ENCODE measurements around the gene KLC1.
"Not testable (repeated sequence)": the region's sequence is repeated elsewhere in the genome, so short reads cannot be mapped to it uniquely, and the experiment has no call there.

KLC1 gene

DNA sequence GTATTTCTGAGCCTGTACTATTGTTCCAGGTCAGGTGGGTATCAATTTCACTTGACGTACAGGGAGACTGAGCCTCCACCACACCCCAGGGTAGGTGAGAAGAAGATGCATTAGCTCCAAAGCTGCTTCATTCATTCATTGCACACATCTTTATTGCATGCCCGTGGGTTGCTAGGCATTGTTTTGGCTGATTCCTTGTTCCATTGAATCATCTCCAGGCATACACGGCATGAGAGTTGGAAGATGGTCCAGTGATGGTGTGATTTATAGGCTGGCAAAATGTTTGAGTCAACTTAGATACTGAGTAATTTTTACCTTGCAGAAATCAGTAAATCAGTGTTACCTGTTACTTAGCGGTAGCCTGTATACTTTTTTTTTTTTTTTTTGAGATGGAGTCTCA is 21.2 kb downstream of the KLC1 start:
- DNase-seq (ENCODE audit: extremely low read depth, low read depth), result no peak
- H3K4me3 ChIP-seq (replicated peaks; ENCODE audit: low read depth, low read length), result no peak overlapping the region
- TF ChIP-seq, protein P1, sequence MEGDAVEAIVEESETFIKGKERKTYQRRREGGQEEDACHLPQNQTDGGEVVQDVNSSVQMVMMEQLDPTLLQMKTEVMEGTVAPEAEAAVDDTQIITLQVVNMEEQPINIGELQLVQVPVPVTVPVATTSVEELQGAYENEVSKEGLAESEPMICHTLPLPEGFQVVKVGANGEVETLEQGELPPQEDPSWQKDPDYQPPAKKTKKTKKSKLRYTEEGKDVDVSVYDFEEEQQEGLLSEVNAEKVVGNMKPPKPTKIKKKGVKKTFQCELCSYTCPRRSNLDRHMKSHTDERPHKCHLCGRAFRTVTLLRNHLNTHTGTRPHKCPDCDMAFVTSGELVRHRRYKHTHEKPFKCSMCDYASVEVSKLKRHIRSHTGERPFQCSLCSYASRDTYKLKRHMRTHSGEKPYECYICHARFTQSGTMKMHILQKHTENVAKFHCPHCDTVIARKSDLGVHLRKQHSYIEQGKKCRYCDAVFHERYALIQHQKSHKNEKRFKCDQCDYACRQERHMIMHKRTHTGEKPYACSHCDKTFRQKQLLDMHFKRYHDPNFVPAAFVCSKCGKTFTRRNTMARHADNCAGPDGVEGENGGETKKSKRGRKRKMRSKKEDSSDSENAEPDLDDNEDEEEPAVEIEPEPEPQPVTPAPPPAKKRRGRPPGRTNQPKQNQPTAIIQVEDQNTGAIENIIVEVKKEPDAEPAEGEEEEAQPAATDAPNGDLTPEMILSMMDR (IDR thresholded peaks at IDR 0.05; ENCODE audit: low read depth, low read length, missing control alignments), result no peak

DNA sequence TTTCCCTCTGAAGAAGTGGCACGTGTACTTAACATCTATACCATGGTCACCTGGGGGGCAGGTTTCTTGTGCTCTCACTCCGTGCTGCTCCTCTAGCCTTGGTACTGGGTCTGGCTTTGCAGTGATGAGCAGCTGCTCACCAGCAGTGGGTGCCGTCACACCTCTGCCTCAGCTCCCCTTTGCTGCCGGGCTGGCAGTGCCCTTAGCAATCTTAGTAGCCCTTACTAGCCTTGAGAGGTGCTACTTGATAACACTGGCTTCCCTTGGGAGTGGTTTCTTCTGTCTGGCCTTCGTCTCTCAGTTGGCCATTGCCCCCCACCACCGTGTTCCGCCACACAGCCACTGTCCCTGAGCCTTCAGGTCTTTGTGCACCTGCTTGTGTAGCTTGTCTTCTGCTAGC is 22.6 kb downstream of the KLC1 start:
- no peak for DNase-seq (ENCODE audit: extremely low read depth, low read depth)
- no peak overlapping the region for H3K4me3 ChIP-seq (replicated peaks; ENCODE audit: low read depth, low read length)
- TF ChIP-seq, protein P1 (IDR thresholded peaks at IDR 0.05; ENCODE audit: low read depth, low read length, missing control alignments), result no peak

DNA sequence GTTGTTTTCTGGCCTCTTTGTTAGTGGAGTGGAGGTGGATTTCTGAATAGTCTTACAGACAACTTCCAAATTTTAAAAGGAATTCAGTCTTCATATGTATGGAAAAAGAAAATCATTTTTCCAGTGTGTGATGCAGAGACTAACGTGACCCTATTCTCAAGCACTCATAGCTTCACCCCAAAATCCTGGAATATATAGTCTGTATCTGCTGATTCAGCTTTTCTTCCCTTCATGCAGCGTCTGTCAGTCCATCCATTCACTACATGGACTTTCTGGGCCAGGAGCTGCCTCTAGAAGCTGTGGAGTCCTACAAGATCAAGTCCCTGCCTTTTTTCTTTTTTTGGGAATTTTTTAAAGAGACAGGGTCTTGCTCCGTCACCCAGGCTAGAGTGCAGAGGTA is 23.8 kb downstream of the KLC1 start:
- no peak overlapping the region for H3K4me3 ChIP-seq (replicated peaks; ENCODE audit: low read depth, low read length)
- TF ChIP-seq, protein P1 (IDR thresholded peaks at IDR 0.05; ENCODE audit: low read depth, low read length, missing control alignments), result no peak
- DNase-seq (ENCODE audit: extremely low read depth, low read depth), result no peak

DNA sequence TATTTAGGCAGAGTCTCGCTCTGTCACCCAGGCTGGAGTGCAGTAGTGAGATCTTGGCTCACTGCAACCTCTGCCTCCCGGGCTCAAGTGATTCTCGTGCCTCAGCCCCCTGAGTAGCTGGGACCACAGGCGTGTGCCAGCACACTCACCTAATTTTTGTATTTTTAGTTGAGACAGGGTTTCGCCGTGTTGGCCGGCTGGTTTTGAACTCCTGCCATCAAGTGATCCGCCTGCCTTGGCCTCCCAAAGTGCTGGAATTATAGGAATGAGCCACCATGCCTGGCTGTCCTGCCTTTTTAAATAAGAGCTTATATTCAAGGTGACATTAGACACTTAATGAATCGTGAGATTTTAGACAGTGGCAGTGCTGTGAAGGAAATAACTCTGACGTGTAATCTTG is 24.3 kb downstream of the KLC1 start:
- H3K4me3 ChIP-seq (replicated peaks; ENCODE audit: low read depth, low read length), result not testable (repeated sequence)

DNA sequence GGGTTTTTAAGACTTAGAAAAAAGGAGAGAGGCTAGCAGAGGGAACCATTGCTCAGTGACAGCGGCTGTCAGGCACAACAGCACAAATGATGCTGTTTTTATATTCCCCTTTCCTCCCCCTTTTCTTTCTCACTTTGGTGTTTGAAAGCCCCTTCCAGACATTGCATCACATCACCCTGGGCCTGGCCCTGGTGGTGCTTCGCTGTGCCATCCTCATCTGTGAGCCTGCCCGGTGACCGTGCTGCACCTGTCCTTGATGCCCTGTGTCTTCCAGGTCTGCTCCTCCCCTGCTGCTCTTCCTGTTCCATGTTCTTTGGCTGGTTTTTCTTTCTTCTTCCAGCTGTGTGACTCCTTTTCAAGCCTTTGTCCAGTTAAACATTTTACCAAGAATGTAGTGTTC is 24.8 kb downstream of the KLC1 start:
- TF ChIP-seq, protein P1 (IDR thresholded peaks at IDR 0.05; ENCODE audit: low read depth, low read length, missing control alignments), result no peak
- no peak overlapping the region for H3K4me3 ChIP-seq (replicated peaks; ENCODE audit: low read depth, low read length)
- DNase-seq (ENCODE audit: extremely low read depth, low read depth), result no peak

More for the DNA sequence above, 24.3 kb downstream of the KLC1 start:
- not testable (repeated sequence) for DNase-seq (ENCODE audit: extremely low read depth, low read depth)

DNA sequence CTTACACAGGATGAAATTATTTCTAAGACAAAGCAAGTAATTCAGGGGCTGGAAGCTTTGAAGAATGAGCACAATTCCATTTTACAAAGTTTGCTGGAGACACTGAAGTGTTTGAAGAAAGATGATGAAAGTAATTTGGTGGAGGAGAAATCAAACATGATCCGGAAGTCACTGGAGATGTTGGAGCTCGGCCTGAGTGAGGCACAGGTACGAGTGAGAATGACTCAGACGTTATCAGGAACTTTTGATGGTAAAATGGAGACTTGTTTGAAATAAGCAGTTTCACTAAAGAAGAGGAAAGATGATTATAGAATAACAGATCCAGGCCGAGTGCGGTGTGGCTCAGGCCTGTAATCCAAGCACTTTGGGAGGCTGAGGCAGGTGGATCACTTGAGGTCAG is 25.6 kb downstream of the KLC1 start:
- no peak for DNase-seq (ENCODE audit: extremely low read depth, low read depth)
- H3K4me3 ChIP-seq (replicated peaks; ENCODE audit: low read depth, low read length), result no peak overlapping the region
- TF ChIP-seq, protein P1 (IDR thresholded peaks at IDR 0.05; ENCODE audit: low read depth, low read length, missing control alignments), result no peak

DNA sequence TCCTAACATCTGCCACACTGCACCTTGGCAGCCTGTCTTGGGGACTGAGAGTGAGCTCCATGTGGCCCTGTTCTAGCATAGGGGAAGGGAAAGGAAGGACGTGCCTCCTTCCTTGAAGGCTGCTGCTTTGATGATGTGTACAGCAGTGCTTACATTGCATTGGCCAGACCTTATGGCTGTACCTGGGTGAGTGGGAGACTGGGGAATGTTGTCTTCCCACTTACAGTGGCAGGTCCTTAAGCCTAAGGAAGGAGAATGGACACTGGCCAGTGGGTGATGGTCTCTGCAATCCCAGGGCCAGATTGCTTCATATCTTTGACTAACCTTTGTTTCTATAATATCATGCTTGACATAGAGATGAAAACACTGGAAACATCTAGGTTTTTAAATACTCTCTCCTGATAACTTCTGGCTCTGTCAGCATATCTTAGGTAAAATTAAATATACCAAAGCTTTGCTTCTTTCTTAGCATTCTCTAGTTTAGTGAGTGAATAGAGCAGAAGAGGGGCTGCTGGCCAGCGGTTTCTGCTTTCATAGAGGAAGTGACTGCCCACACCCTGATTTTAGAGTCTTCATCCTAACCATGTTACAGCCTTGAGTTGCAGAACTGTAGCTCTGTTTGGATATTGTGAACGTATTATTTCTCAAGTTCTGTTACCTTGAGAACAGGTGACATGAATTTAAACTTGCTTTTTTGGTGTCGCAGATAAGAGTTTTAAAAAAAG is 27.2 kb downstream of the KLC1 start:
- no peak for DNase-seq (ENCODE audit: extremely low read depth, low read depth)
- TF ChIP-seq, protein P1 (IDR thresholded peaks at IDR 0.05; ENCODE audit: low read depth, low read length, missing control alignments), result no peak
- H3K4me3 ChIP-seq (replicated peaks; ENCODE audit: low read depth, low read length), result no peak overlapping the region

Measured in HFF-Myc (cell line).